ENCODE measurements around the gene TMEM256. TPM values are rescaled to one million over a fixed set of nuclear protein-coding genes. Genes with fewer than 3 reads are reported as not detected.

The TMEM256 gene
- total and polyA plus RNA-seq, 9 of the 15 experiments (the other 6 are each of a cell fraction or from before 2014, with no cell fraction given) = 43.4 to 177 (median 68.5) TPM

DNA sequence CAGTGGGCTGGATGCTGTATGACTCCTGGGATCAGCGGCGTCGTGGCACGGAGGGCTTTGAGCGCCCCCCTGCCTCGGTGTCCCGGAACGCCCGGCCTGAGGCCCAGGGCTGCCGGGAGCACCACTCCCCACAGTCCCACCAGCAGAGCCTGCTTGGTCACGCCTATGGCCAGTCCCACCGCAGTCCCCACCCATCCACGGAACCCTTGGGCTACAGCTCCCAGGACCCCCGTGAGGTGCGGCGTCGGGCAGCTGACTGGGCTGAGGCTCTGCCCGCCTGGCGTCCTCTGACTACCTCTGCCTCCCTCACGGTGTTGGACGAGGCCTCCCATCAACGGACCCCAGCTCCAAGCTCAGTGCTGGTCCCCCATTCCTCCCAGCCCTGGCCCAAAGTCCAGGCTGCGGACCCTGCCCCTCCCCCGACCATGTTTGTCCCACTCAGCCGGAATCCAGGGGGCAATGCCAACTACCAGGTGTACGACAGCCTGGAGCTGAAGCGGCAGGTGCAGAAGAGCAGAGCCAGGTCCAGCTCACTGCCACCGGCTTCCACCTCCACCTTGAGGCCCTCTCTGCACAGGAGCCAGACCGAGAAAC, 23.1 kb upstream of the TMEM256 start:
- TF ChIP-seq ZNF24 (IDR thresholded peaks at IDR 0.05) (no peak), ZNF384 (IDR thresholded peaks at IDR 0.05; ENCODE audit: low read depth, low read length) (no peak), NEUROD1 (IDR thresholded peaks at IDR 0.05; ENCODE audit: borderline replicate concordance, low read depth, low read length, partially characterized antibody) (no peak), ZNF311 (CRISPR knock-in tag; IDR thresholded peaks at IDR 0.05) (no peak), ZNF586 (CRISPR knock-in tag; conservative IDR thresholded peaks at IDR 0.05) (no peak), RAD51 (IDR thresholded peaks at IDR 0.05; ENCODE audit: borderline replicate concordance, low read depth) (no peak), TRIM24 (IDR thresholded peaks at IDR 0.05) (no peak), U2AF2 (optimal IDR thresholded peaks at IDR 0.05; ENCODE audit: low read depth, low read length) (no peak), ZNF764 (CRISPR knock-in tag; IDR thresholded peaks at IDR 0.05; ENCODE audit: low read depth) (no peak), CBFA2T2 (conservative IDR thresholded peaks at IDR 0.05) (no peak), NR3C1 (CRISPR knock-in tag; IDR thresholded peaks at IDR 0.05) (no peak), ZNF274 (IDR thresholded peaks at IDR 0.05; ENCODE audit: borderline replicate concordance, low read depth, low read length) (no peak)
- TF ChIP-seq, protein P1, sequence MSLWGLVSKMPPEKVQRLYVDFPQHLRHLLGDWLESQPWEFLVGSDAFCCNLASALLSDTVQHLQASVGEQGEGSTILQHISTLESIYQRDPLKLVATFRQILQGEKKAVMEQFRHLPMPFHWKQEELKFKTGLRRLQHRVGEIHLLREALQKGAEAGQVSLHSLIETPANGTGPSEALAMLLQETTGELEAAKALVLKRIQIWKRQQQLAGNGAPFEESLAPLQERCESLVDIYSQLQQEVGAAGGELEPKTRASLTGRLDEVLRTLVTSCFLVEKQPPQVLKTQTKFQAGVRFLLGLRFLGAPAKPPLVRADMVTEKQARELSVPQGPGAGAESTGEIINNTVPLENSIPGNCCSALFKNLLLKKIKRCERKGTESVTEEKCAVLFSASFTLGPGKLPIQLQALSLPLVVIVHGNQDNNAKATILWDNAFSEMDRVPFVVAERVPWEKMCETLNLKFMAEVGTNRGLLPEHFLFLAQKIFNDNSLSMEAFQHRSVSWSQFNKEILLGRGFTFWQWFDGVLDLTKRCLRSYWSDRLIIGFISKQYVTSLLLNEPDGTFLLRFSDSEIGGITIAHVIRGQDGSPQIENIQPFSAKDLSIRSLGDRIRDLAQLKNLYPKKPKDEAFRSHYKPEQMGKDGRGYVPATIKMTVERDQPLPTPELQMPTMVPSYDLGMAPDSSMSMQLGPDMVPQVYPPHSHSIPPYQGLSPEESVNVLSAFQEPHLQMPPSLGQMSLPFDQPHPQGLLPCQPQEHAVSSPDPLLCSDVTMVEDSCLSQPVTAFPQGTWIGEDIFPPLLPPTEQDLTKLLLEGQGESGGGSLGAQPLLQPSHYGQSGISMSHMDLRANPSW (CRISPR knock-in tag; IDR thresholded peaks at IDR 0.05) = no peak
- TF ChIP-seq, protein P2, sequence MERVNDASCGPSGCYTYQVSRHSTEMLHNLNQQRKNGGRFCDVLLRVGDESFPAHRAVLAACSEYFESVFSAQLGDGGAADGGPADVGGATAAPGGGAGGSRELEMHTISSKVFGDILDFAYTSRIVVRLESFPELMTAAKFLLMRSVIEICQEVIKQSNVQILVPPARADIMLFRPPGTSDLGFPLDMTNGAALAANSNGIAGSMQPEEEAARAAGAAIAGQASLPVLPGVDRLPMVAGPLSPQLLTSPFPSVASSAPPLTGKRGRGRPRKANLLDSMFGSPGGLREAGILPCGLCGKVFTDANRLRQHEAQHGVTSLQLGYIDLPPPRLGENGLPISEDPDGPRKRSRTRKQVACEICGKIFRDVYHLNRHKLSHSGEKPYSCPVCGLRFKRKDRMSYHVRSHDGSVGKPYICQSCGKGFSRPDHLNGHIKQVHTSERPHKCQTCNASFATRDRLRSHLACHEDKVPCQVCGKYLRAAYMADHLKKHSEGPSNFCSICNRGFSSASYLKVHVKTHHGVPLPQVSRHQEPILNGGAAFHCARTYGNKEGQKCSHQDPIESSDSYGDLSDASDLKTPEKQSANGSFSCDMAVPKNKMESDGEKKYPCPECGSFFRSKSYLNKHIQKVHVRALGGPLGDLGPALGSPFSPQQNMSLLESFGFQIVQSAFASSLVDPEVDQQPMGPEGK (CRISPR knock-in tag; IDR thresholded peaks at IDR 0.05; ENCODE audit: borderline replicate concordance) = no peak
- H3K4me3 ChIP-seq = no peak overlapping the region
- ATAC-seq (no peak), FAIRE-seq (no peak), DNase-seq (ENCODE audit: extremely low read depth in 1 of 4, low spot score in 3 of 4) (no peak)
- ChIA-PET POLR2A (no interaction called here), CTCF (ENCODE audit: low intra/inter-chr PET ratio) (no interaction called here)
- WGBS (ENCODE audit: insufficient coverage, low coverage, missing lambda C conversion rate) = 64% methylated on average over 23 of the region's 29 CpGs
- H3K4me2 ChIP-seq (ENCODE audit: insufficient read depth, low read length) = no peak overlapping the region
- H3K9ac ChIP-seq (ENCODE audit: insufficient read depth in 1 of 2, low read depth in 2 of 2, low read length in 2 of 2) = no peak overlapping the region; a peak in 1 of 4 replicates
- H3K4me1 ChIP-seq (replicated peaks in 1 of 2; ENCODE audit: control insufficient read depth in 2 of 2, insufficient read depth in 2 of 2, low read length in 2 of 2) = peaks cover 0 to 14% of the 10 kb centered on the region in 2 experiments; a peak in 2 of 5 replicates
- H3K36me3 ChIP-seq (ENCODE audit: control insufficient read depth, insufficient read depth, low read length) = no peaks in the 10 kb centered on the region
- H3K27me3 ChIP-seq (ENCODE audit: control insufficient read depth in 2 of 2, insufficient read depth in 2 of 2, low read length in 2 of 2) = no peaks in the 10 kb centered on the region
- no peaks in the 10 kb centered on the region for H4K20me1 ChIP-seq (replicated peaks; ENCODE audit: control insufficient read depth, insufficient read depth, low read length)
- no TSS peak for BruUV-seq (replicated peaks)
- H3K9me1 ChIP-seq (ENCODE audit: control insufficient read depth, insufficient read depth, low read length) = no peaks in the 10 kb centered on the region
- intact Hi-C loops (cut with micrococcal nuclease) = no loop called here
- no peaks in the 10 kb centered on the region for H3K79me2 ChIP-seq (ENCODE audit: control insufficient read depth, insufficient read depth, low read length)
- no peaks in the 10 kb centered on the region for H3K9me3 ChIP-seq (replicated peaks; ENCODE audit: control insufficient read depth, insufficient read depth, low read depth, low read length)
- no peak overlapping the region for H3K27ac ChIP-seq (ENCODE audit: extremely low read depth, low read depth, low read length)
- in situ Hi-C loops (cut with MboI) = no loop called here
- no peak overlapping the region for H2AFZ ChIP-seq (ENCODE audit: low read depth, low read length)
